IPS-NIHi7 (cell line): ENCODE results near the gene KLLN.
A peak's percentile ranks its signal among the peaks of the same experiment; 100 is the strongest.
"Not testable (repeated sequence)": the region's sequence is repeated elsewhere in the genome, so short reads cannot be mapped to it uniquely, and the experiment has no call there.

Source experiments
- DNase-seq: peaks from one replicate; pipeline ENCODE4 v3.0.0; 2012; ENCODE audit warnings: mixed read lengths; ENCODE audit errors: extremely low spot score

Gene KLLN

DNA sequence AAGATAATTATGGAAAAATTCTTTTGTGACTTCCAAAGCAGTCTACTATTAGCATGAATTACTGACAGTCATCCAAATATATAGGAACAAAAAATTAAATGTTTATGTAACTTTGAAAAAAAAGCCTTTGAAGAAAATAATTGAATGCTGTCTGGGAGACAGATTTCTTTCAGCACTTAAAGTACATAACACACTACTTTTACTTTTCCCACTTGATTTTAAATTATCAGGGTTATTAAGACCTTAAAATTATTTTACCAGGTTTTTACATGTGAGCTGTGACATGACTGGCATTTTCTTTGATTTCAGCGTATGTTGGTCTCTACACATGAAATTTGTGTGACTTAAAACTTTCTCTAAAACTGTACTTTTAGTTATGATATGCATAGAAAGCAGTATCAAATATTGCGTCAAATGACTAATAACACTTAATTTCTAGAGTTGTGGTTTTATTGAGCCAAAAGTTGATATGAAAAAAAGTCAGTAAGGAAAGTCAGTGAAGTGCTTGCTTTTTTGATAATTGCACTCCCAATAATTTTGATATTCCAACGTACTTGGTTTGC lies 3.2 kb upstream of the KLLN start:
- DNase-seq, result no peak

DNA sequence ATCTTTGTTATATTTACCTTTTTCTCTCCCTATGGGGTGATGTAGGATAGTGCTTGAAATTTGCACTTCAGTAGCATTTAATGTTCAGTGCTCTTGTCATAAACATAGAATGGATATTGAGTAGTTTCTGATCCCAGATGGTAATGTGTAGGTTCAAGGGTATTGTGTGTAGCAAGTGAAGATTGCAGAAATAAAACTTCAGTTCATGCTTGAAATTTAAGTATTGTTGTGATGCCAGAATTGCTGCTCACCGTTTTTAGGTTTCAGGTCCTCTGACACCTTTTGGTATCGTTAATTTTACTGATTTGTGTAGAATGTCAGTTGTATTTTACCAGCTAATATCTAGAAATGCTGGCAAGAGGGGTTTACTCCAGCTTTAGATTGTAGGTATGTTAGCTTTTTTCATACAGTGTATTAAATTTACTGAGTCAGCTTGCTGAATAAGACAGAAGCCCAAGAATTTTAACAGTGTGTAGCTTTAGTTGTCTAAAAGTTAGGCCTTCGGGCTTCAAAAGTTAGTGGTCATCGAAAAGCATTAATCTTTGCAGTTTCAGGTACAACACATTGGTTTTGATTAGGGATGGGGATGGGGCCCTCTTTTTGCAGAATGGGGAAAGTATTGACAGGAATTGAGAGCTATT lies 2.0 kb upstream of the KLLN start:
- DNase-seq, result no peak

DNA sequence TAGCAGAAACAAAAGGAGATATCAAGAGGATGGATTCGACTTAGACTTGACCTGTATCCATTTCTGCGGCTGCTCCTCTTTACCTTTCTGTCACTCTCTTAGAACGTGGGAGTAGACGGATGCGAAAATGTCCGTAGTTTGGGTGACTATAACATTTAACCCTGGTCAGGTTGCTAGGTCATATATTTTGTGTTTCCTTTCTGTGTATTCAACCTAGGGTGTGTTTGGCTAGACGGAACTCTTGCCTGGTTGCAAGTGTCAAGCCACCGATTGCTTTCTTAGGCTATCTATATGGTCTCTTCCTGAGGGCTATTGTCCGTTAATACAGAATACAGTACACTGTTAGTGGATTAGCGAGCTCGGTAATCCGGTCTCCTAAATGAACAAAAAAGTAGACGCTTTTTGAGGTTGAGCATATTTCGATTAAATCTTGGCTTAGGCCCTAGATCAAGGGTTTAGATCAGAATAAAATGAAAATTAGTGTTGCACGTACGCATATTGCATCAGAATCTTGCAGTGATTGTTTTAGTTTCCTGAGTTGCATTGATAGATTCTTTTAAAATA lies 1.2 kb upstream of the KLLN start:
- no peak for DNase-seq

DNA sequence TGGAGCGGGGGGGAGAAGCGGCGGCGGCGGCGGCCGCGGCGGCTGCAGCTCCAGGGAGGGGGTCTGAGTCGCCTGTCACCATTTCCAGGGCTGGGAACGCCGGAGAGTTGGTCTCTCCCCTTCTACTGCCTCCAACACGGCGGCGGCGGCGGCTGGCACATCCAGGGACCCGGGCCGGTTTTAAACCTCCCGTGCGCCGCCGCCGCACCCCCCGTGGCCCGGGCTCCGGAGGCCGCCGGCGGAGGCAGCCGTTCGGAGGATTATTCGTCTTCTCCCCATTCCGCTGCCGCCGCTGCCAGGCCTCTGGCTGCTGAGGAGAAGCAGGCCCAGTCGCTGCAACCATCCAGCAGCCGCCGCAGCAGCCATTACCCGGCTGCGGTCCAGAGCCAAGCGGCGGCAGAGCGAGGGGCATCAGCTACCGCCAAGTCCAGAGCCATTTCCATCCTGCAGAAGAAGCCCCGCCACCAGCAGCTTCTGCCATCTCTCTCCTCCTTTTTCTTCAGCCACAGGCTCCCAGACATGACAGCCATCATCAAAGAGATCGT lies 690 bp upstream of the KLLN start:
- not testable (repeated sequence) for DNase-seq

DNA sequence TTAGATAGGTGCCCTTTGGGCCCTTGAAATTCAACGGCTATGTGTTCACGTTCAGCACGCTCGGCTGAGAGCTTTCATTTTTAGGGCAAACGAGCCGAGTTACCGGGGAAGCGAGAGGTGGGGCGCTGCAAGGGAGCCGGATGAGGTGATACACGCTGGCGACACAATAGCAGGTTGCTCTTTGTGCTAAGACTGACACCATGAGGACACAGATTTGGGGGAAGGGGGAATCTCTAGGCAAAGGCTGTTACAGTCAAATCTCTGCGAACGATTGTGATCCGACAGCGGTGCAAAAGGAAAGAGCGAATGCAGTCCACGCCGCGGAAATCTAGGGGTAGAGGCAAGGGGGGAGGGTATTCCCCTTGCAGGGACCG lies 667 bp downstream of the KLLN start:
- DNase-seq, result peak; percentile 16

DNA sequence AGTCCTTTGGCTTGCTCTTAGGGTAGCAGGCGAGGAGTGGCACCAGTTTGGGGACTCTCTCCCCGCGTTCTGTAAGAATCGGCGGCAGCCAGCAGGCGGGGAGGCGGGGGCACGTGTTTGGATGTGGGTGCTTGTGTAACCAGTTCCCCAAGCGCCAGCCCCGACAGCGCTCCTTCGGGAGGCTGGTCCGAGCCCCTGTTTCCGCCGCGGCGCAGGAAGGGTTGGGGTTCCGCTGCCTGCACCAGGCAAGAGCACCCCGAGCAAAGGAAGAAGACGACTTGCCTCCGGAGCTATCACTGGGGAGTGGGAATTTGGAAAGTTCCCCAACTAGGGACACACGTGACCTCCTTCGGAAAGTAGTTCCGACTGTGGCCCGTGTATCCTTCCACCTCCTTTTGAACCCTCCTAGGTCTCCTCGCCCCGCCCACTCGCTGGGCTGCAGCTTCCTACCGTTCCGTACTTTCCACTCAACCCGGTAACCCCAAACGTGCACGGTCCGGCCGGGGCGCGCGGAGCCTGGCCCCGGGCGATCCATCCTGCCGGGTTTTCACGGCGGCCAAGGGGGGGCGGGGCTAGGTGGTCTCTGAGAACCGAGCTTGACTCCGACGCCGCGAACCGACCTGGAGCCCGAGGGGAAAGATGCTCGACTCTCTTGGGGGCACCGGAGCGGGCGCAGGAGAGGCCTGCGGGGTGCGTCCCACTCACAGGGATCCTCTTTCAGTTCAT lies 1.2 kb downstream of the KLLN start:
- peak; percentile 90 for DNase-seq

DNA sequence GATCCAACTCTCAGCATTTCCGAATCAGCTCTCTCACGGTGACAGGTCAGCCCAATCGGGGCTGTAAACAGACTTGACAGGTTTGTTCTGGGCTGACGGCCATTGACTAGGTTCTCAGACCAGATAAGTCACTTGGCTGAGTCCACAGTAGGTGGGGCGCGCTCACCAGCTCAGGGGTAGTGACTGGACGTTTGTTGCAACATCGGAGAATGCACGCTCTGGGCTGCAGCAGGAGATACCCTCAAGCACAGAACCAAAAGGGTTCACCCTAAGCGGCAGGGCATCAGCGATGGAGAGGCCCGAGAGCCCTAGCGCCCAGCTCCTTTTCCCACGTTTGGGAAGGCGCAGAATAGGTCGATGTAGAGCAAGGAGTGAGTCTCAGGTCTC lies 1.8 kb downstream of the KLLN start:
- DNase-seq, result peak; percentile 35

DNA sequence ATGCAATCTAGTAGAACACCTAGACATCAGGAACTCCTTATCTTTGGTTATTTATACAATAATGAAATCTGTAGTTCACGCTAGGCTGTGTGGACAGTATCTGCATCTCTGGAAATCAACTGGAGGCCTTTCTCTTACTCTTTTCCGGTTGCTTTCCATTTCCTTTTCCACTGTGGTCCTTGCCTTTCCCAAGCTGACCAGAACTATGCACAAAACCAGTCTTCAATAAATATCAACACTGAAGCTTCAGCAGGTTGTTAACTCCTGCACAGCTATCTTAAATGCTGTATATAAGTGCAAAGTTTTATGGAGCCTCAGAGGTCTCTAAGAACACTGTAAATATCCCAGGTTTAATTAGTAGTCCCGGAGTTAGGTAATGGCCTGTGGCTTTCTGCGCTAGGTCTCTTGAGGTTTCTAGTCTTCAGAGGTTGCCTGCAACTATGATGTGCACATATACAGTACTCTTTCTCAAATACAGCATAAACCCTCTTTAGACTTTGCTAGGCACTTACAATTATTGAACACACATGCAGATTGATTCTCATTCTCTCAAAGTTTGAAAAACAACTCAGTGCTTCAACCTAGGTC lies 2.4 kb downstream of the KLLN start:
- DNase-seq, result no peak

DNA sequence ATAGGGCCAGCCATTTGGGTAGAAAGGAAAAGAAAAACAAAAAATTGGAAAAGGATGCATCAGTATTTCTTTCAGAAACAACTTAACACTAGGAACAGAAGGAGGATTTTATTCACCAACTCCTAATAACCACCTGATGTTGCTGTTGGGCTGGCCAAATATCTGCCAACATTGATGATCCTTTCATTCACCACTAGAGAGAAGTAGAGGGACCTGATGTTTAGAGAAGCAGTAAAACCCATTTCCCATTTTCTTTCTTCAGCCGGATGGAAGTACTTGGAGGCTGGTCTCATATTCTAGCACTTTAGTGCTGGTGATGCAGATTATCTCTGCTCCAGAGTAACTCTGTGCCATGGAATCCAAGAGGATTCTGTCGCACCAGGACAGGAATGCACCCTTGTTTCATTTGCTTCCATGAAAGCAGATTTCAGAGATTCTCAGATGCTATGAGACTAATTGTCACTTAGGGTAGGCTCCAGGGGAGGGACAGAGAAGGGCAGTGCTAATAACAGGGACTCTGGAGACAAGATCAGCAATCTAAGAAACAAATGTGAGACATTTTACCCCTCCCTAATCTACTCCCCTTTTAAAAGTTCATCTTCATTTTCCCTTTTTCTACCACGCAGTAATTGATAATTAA lies 3.1 kb downstream of the KLLN start:
- DNase-seq, result peak; percentile 41

DNA sequence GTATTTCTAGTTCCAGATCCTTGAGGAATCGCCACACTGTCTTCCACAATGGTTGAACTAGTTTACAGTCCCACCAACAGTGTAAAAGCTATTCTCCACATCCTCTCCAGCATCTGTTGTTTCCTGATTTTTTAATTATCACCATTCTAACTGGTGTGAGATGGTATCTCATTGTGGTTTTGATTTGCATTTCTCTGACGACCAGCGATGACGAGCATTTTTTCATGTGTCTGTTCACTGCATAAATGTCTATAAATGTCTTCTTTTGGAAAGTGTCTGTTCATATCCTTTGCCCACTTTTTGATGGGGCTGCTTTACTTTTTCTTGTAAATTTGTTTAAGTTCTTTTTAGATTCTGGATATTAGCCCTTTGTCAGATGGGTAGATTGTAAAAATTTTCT lies 7.7 kb downstream of the KLLN start:
- DNase-seq, result not testable (repeated sequence)

DNA sequence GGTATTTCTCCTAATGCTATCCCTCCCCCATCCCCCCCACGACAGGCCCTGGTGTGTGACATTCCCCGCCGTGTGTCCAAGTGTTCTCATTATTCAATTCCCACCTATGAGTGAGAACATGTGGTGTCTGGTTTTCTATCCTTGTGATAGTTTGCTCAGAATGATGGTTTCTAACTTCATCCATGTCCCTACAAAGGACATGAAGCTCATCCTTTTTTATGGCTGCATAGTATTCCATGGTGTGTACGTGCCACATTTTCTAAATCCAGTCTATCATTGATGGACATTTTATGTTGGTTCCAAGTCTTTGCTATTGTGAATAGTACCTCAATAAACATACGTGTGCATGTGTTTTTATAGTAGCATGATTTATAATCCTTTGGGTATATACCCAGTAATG lies 8.1 kb downstream of the KLLN start:
- DNase-seq, result not testable (repeated sequence)

DNA sequence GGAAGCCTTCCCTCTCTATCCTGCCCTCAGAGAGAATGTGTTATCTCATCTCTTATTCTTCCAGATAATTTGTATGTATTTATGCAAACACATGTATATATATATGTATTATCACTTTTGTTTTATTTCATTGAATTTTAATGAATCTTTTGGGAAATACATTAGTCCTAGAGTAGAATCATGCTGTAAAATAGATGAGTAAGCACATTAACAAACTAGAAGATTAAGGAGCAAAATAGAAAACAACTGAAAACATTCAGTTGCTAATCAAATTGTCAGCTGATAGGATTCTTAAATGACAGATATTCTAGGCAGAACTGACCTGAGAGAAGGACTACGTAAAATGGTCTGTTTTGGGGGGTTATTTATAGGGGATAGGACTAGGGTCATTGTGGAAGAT lies 11.2 kb downstream of the KLLN start:
- DNase-seq, result no peak

DNA sequence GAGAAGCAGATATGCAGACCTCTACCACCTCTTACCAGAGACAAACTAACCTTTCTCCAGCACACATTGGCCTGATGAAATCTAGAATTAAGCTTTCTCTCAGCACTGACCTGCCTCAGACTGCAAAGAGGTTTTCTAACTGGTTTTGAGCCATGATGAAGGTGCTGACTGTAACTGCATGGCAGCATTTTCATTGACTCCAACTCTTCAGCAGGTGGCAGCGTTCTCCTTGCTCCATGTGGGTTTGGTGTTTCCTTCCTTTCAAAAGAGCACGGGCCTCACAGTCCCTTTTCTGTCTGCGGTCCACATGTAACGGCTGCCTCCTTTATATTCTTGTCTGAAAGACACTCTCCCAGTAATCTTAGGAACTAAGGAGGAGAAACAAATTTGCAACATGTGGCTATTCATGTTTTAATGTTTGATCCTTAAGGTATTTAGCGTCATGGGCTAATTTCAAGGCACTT lies 12.6 kb downstream of the KLLN start:
- peak; percentile 71 for DNase-seq

DNA sequence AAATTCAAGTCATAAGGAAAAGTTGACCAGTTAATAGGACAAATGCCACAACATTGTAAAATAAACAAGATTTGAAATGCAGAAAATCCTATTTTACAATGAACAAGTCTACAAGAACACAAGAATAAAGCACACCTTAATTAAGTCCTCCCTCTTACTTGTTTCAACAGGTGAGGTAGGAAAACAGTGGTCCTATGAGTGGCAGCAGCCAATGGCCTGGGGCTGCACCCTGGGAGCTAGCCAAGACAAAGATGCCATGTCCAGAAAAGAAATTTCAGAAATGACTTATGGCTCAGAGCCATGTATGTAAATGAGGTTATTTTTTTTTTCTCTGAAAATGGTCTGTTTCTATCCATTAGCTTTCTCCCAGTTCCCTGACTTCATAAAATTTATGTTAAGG lies 14.3 kb downstream of the KLLN start:
- DNase-seq, result no peak

DNA sequence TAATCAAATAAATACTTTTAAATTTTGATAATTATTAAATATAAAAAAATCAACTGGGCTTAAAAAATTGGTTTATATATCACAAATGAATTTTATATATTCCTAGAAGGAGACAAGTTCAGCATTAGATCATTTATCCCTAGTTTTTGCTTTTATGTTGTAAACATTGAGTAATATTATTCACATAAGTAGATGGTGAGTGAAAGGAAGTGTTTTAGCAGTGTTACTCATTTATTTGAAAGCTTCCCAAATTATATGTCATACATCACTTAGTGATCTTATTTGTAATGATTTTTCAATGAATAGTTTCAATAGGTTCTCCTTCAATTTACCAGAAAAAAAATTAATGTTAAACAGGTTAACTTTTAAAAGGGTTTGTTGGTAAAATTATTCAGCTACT lies 15.8 kb downstream of the KLLN start:
- DNase-seq, result no peak

DNA sequence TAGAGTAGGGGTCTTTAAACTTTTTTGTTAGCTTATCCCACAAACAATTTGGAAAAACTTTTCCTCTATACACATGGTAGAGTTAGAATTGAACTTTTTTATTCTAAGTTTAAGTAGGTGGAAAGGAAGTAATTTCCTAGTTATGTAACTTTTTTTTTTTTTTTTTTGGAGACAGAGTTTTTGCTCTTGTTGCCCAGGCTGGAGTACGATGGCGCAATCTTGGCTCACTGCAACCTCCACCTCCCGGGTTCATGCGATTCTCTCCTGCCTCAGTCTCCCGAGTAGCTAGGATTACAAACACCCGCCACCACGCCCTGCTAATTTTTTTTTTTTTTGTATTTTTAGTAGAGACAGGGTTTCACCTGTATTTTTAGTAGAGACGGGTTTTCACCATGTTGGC lies 16.6 kb downstream of the KLLN start:
- DNase-seq, result not testable (repeated sequence)

DNA sequence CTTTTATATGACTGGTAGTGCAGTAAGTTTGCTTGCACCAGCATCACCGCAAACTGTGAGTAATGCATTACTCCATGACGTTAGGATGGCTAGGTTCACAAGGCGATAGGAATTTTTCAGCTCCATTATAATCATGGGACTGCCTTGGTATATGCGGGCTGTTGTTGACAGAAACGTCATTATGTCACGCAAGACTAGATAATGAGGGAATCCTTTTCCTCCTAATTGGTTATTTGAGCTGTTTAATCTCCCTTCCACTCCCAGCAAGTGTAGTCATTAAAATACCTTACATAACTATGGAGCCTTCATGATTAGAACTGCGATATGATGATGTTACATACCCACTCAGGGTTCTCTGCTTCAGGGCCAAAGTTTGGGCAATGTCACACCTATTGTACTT lies 17.3 kb downstream of the KLLN start:
- no peak for DNase-seq

DNA sequence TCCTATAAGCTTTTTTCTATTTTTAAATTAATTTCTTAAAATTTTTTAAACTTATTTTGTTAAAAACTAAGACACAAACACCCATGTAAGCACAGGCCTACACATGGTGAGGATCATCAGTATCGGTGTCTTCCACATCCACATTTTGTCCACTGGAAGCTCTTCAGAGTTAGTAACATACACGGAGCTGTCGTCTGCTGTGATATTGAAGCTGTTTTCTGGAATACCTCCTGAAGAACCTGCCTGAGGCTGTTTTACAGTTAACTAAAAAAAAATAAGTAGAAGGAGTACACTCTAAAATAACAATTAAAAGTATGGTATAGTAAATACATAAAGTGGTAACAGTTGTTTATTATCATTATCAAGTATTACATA lies 17.7 kb downstream of the KLLN start:
- DNase-seq, result no peak

DNA sequence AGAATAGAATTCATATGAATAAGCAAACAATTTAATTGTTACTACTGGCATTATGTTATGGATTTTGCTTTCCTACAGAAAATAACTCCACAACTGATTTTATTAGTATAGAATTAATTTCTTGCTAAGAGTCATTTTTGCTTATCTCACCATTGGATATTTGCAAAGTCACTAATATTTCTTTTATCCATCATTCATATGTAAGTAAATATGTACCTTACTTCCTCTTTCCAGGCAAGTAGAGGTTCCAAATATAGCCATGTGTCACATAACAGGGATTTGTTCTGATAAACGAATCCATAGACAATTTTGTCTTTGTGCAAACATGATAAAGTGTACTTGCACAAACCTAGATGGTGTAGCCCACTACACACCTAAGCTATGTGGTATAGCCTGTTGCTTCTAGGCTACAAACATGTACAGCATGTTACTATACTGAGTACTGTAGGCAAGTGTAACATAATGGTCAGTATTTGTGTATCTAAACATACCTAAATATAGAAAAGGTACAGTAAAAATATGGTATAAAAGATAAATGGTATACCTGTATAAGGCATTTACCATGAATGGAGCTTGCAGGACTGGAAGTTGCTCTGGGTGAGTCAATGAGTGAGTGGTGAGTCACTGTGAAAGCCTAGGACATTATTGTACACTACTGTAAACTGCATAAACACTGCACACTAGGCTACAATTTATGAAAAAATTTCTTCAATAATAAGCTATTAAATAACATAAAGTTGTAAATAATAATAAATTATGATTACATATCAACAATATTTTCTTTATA lies 18.3 kb downstream of the KLLN start:
- DNase-seq, result no peak

DNA sequence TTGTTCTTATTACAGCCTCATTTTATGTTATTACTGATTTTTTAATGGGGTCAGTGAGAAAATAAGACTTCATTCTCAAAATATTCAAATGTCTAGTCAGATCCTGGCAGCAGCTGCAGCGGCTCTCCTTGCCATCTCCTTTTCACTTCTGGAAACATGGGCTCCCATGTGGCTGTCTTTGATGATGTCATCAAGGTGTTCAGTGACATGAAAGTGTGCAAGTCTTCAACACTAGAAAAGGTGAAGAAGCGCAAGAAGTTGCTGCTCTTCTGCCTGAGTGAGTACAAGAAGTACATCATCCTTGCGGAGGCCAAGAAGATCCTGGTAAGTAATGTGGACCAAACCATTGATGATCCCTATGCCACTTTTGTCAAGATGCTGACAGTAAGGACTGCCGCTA lies 19.6 kb downstream of the KLLN start:
- DNase-seq, result no peak
